ENCODE measurements around the gene MYO1F.

Gene MYO1F

DNA sequence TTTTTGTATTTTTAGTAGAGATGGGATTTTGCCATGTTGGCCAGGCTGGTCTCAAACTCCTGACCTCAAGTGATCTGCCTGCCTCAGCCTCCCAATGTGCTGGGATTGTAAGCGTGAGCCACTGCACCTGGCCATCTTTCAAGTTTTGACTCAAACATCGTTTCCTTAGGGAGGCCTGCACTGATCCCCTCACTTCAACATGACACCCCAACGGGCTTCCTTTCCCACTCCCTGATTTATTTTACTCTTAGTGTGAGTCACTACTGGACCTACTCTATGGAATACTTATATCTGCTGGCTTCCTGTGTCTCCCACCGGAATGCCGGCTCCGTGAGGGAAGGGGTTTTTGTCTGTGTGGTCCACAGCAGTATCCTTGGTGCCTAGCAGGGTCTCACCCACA lies 37.8 kb upstream of the MYO1F start:
- H3K27ac ChIP-seq = no peak overlapping the region
- TF ChIP-seq, protein P1, sequence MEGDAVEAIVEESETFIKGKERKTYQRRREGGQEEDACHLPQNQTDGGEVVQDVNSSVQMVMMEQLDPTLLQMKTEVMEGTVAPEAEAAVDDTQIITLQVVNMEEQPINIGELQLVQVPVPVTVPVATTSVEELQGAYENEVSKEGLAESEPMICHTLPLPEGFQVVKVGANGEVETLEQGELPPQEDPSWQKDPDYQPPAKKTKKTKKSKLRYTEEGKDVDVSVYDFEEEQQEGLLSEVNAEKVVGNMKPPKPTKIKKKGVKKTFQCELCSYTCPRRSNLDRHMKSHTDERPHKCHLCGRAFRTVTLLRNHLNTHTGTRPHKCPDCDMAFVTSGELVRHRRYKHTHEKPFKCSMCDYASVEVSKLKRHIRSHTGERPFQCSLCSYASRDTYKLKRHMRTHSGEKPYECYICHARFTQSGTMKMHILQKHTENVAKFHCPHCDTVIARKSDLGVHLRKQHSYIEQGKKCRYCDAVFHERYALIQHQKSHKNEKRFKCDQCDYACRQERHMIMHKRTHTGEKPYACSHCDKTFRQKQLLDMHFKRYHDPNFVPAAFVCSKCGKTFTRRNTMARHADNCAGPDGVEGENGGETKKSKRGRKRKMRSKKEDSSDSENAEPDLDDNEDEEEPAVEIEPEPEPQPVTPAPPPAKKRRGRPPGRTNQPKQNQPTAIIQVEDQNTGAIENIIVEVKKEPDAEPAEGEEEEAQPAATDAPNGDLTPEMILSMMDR (conservative IDR thresholded peaks at IDR 0.05) = no peak
- TF ChIP-seq ZFX (IDR thresholded peaks at IDR 0.05) = no peak

DNA sequence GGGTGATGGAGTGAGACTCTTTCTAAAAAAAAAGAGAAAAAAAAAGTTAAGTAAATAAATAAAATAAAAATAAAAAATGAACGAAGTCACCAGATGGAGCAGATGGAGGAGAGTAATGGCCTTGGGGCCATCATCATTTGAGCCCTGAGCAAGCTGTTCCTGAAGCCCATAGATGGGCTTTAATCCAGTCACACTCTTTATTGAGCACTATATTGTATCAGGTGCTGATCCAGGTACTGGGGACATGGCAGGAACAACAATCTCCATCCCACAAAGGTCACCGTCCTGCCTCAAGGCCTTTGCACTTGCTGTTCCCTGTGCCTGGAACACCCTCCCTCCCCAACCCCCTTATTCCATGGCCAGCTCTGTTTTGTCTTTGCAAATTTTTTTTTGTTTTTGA lies 37.2 kb upstream of the MYO1F start:
- H3K27ac ChIP-seq = no peak overlapping the region
- TF ChIP-seq, protein P1 (conservative IDR thresholded peaks at IDR 0.05) = no peak
- TF ChIP-seq ZFX (IDR thresholded peaks at IDR 0.05) = no peak

DNA sequence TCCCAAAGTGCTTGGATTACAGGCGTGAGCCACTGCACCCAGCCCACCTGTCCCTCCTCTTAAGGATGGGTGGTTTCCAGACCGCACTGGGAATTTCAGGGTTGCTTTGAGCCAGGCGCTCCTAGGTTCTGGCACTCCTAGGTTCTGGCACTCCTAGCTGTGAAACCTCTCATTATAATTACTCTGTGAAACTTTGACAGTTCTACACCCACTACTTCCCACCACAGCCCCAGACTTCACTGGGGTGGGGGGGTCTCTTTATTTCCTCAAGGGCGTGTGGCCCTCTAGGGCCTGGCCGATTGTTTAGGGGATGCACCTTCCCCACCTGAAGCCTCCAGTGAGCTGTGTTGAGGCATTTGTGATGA lies 35.5 kb upstream of the MYO1F start:
- TF ChIP-seq, protein P1 (conservative IDR thresholded peaks at IDR 0.05) = no peak
- TF ChIP-seq ZFX (IDR thresholded peaks at IDR 0.05) = no peak
- no peak overlapping the region for H3K27ac ChIP-seq

DNA sequence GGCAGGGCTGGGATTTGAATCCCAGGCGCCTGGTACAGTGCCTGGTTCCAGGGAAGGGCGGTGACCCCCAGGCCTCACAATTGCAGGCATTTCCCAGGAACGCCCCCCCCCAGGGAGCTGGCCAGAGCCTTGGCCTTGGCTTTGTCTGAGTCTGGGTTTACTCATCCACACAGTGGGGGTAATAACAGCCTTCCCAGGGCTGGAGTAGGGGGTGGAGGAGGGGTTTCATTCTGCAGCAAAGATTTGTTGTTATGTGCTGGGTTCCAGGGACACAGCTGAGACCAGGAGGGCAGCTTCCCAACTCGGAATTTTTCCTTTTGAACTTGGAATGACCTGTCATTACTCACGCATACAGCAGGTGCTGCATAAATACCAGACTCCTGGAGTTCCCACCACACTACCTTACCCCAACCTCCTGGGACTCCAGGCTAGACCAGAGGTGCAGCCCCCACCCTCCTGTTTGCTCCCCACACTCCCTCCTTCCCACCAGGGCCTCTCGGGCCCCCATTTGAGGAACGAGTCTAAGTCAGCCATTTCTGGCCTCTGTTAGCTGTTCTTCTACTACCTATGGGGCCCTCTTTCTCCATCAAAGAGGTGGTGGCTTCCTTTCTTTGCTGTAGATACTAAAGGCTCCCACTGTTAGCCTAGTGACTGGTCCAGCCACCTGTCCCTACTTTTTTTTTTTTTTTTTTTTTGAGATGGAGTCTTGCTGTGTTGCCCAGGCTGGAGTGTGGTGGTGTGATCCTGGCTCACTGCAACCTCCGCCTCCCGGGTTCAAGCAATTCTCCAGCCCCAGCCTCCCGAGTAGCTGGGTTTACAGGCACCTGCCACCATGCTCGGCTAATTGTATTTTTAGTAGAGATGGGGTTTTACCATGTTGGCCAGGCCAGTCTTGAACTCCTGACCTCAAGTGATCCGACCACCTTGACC lies 34.9 kb upstream of the MYO1F start:
- no peak for TF ChIP-seq ZFX (IDR thresholded peaks at IDR 0.05)
- TF ChIP-seq, protein P1 (conservative IDR thresholded peaks at IDR 0.05) = no peak
- no peak overlapping the region for H3K27ac ChIP-seq

DNA sequence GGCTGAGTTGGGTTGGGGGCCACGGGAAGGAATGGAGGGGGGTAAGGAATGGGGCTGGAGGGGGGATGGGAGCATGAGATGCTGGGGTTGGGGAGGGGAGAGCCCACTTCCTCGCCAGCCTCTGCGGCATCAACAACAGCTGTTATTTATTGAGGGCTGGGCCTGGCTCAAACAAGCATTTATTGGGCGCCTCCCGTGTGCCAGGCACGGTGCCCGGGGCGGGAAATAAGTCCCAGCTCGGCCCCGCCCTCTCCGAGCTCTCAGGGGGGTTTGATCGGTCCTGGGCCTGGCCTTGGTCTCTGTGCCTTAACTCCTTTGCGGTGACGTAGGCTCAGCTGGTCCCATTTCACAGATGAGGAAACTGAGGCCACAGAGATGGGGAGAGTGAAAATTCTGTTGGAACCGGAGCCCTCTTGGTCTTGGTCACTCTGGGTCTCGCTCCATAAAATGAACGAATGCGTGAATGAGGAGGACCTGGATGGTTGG lies 34.2 kb upstream of the MYO1F start:
- TF ChIP-seq ZFX (IDR thresholded peaks at IDR 0.05) = no peak
- TF ChIP-seq, protein P1 (conservative IDR thresholded peaks at IDR 0.05) = no peak
- H3K27ac ChIP-seq = no peak overlapping the region

DNA sequence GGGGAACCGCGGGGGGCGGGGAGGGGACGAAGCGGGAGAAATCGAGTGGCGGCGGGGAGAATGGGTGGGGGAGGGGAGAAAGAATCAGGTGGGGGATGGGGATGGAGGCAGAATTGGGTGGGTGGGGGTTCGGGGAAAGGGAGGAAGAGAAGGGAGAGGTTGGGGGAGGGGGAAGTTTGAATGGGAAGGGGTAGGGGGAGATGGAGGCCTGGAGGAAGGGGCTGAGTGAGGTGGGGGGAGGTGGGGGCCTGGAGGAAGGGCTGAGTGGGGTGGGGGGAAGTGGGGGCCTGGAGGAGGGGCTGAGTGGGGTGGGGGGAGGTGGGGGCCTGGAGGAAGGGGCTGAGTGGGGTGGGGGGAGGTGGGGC lies 33.7 kb upstream of the MYO1F start:
- no peak overlapping the region for H3K27ac ChIP-seq
- TF ChIP-seq, protein P1 (conservative IDR thresholded peaks at IDR 0.05) = no peak
- TF ChIP-seq ZFX (IDR thresholded peaks at IDR 0.05) = no peak

DNA sequence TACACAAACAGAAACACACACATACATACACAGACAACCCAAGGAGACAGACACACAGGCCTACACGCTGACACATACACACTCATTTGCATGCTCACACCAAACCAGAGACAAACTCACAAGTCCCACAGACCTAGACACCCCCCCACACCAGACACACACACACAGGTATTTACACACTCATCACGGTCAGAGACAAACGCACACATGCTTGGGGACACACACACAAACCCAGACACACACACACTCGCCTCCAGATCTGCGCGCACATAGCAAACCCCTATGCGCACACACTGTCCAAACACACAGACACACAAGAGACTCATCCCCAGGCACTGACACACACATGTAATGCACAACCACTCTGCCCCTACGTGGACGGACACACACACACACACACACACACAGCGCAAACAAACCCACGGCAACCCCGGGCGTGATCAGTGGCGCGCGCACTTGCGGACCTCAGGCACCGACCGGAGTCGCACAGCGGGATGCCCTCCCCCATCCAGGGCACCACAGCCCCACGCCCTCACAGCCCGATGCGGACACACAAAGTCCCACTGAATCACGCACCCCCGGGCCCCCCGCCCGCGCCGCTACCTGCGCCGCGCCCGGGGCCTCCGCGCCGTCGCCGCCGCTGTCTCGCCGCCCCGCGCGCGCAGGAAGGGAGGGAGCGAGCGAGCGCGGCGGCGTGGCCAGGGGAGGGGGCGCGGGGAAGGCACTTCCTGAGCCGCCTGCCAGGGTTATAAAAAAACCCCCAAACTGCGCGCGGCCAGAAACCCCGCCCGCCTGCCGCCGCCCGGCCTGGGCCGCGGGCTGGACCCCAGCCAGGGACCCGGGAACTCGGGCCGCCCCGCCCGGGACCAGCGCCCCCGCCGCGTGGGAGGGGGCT lies 33.0 kb upstream of the MYO1F start, which contains the start of gene ADAMTS10:
Gene ADAMTS10 (minus strand): TSS at position 675 of the 895 bp plus-strand sequence. CDS start 5,005 bp downstream, outside the sequence.
- H3K27ac ChIP-seq = no peak within 1 kb of the TSS
- TF ChIP-seq, protein P1 (conservative IDR thresholded peaks at IDR 0.05) = no peak
- no peak for TF ChIP-seq ZFX (IDR thresholded peaks at IDR 0.05)

All from C4-2B (cell line).